ENCODE measurements around the gene CCDC137. TPM values are rescaled to one million over a fixed set of nuclear protein-coding genes. Genes with fewer than 3 reads are reported as not detected.
A peak's percentile ranks its signal among the peaks of the same experiment; 100 is the strongest.

CCDC137 gene
- total and polyA plus RNA-seq, 5 donors from 2014 or later: 10.2 to 30.4 (median 12.4) TPM

DNA sequence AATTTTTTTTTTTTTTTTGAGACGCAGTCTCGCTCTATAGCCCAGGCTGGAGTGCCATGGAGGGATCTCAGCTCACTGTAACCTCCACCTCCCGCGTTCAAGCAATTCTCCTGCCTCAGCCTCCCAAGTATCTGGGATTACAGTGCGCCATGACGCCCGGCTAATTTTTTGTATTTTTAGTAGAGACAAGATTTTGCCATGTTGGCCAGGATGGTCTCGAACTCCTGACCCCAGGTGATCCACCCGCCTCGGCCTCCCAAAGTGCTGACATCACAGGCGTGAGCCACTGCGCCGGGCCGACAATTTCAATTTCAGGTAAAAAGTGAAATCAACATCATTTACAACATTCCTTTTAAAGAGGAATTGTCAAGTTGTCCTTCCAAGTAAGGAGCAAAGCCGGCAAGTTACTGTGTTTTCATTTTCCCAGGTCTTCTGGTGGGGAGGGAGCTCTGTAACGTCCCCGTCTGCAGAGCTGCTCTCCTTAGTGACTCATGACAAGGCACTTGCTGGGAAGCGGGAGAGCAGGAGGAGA is 30.5 kb upstream of the CCDC137 start:
- Histone ChIP-seq H3K27me3 (ENCODE audit: control insufficient read depth, insufficient read depth, low read length) (no peaks in the 10 kb centered on the region), H3K4me1 (ENCODE audit: control insufficient read depth, insufficient read depth, low read length, poor library complexity, severe bottlenecking) (peaks cover 18% of the 10 kb centered on the region), H3K4me3 (ENCODE audit: low read depth, low read length) (peak overlapping the region; percentile 87), H3K36me3 (ENCODE audit: control insufficient read depth, insufficient read depth, low read length) (no peaks in the 10 kb centered on the region), H3K27ac (ENCODE audit: insufficient read depth, low read length, poor library complexity, severe bottlenecking) (no peak overlapping the region), H3K9me3 (ENCODE audit: control insufficient read depth in 2 of 2, low read length in 2 of 2) (no peaks in the 10 kb centered on the region)
- Mint-ChIP-seq H3K4me3 (peak overlapping the region; percentile 88 to 96 (median 95)), H3K27me3 (no peaks in the 10 kb centered on the region), H3K36me3 (no peaks in the 10 kb centered on the region), H3K4me1 (peaks cover 0 to 39% (median 18%) of the 10 kb centered on the region in 4 donors), H3K9me3 (no peaks in the 10 kb centered on the region), H3K27ac (peak overlapping the region; percentile 76 to 93 (median 90))
- DNase-seq: no peak
- ATAC-seq (ENCODE audit: low read depth in 2 of 2): no peak

DNA sequence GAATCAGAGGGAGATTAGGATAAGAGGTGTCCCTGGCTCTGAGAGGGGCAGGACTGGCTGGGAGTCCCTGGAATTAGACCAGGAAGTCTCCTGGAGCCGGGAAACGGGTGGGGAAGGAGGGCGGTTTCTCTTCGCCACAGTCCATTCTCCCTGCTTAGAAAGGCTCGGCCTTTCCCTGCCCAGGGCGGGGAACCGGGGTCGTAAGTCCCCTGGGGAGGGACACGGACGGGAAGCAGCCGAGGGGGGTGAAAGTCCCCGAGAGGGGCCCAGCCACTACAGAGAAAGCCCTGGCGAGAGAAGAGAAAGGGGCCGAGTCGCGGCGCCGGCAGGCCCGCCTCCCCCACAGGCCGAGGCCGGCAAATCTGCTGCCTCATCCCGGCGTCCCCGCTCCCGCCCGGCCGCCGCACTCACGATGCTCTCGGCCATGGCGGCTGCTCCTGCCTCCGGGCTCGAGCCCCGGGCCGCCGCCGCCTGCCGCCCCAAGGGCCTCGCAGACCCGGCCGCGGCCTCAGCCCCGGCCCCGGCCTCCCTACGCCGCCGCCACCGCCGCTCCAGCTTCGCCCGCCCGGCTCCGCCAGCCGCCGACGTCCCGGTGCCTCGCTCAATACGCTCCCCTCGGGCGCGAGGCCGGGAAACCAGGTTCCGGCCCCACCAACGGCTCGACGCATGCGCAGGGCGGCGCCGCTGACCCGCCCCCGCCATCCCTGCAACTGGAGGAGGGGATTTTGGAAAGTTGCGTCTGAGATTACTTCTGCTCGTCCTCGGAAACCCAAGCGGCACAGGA is 29.8 kb upstream of the CCDC137 start, which contains the start of the genes NPLOC4 and TSPAN10:
Gene NPLOC4, minus strand, starts transcription at position 608 of the 784 bp plus-strand sequence. Its CDS starts 182 bp downstream, at position 426.
Gene TSPAN10, plus strand, starts transcription at position 692 of the 784 bp plus-strand sequence. CDS start 5,217 bp downstream, outside the sequence.
- peak; percentile 85 to 91 for ATAC-seq (ENCODE audit: low read depth in 2 of 2)

GRCh38 chr17:81638683-81639082 is 27.9 kb upstream of the CCDC137 start:
- Mint-ChIP-seq H3K4me1 (peaks cover 0 to 24% (median 13%) of the 10 kb centered on the region in 4 donors), H3K27me3 (no peaks in the 10 kb centered on the region), H3K9me3 (no peaks in the 10 kb centered on the region), H3K27ac (no peak overlapping the region), H3K36me3 (no peaks in the 10 kb centered on the region), H3K4me3 (peak overlapping the region; percentile 16 to 88 (median 65))
- DNase-seq (no peak), ATAC-seq (ENCODE audit: low read depth in 2 of 2) (no peak)
- H3K4me1 ChIP-seq (ENCODE audit: control insufficient read depth, insufficient read depth, low read length, poor library complexity, severe bottlenecking): peaks cover 14% of the 10 kb centered on the region
- H3K36me3 ChIP-seq (ENCODE audit: control insufficient read depth, insufficient read depth, low read length): no peaks in the 10 kb centered on the region
- no peak overlapping the region for H3K4me3 ChIP-seq (ENCODE audit: low read depth, low read length)
- no peaks in the 10 kb centered on the region for H3K27me3 ChIP-seq (ENCODE audit: control insufficient read depth, insufficient read depth, low read length)
- H3K9me3 ChIP-seq (ENCODE audit: control insufficient read depth in 2 of 2, low read length in 2 of 2): no peaks in the 10 kb centered on the region
- no peak overlapping the region for H3K27ac ChIP-seq (ENCODE audit: insufficient read depth, low read length, poor library complexity, severe bottlenecking)

More for the DNA sequence above, 29.8 kb upstream of the CCDC137 start, which contains the start of the genes NPLOC4 and TSPAN10:
- Mint-ChIP-seq H3K27me3 (no peaks in the 10 kb centered on the region), H3K36me3 (no peaks in the 10 kb centered on the region), H3K4me1 (peaks cover 0 to 35% (median 18%) of the 10 kb centered on the region in 4 donors), H3K4me3 (peak within 1 kb of the TSS; percentile 88 to 96 (median 95)), H3K27ac (peak within 1 kb of the TSS; percentile 76 to 93 (median 90)), H3K9me3 (no peaks in the 10 kb centered on the region)
- H3K36me3 ChIP-seq (ENCODE audit: control insufficient read depth, insufficient read depth, low read length): no peaks in the 10 kb centered on the region
- no peaks in the 10 kb centered on the region for H3K9me3 ChIP-seq (ENCODE audit: control insufficient read depth in 2 of 2, low read length in 2 of 2)
- no peaks in the 10 kb centered on the region for H3K27me3 ChIP-seq (ENCODE audit: control insufficient read depth, insufficient read depth, low read length)
- peaks cover 18% of the 10 kb centered on the region for H3K4me1 ChIP-seq (ENCODE audit: control insufficient read depth, insufficient read depth, low read length, poor library complexity, severe bottlenecking)
- H3K4me3 ChIP-seq (ENCODE audit: low read depth, low read length): peak within 1 kb of the TSS; percentile 87
- H3K27ac ChIP-seq (ENCODE audit: insufficient read depth, low read length, poor library complexity, severe bottlenecking): peak within 1 kb of the TSS; percentile 41
- peak; percentile 72 to 82 (median 78) for DNase-seq

- Histone ChIP-seq H3K4me1 (ENCODE audit: control insufficient read depth, insufficient read depth, low read length, poor library complexity, severe bottlenecking) (peaks cover 14% of the 10 kb centered on the region), H3K9me3 (ENCODE audit: control insufficient read depth in 2 of 2, low read length in 2 of 2) (no peaks in the 10 kb centered on the region), H3K4me3 (ENCODE audit: low read depth, low read length) (no peak overlapping the region), H3K27ac (ENCODE audit: insufficient read depth, low read length, poor library complexity, severe bottlenecking) (no peak overlapping the region), H3K36me3 (ENCODE audit: control insufficient read depth, insufficient read depth, low read length) (no peaks in the 10 kb centered on the region), H3K27me3 (ENCODE audit: control insufficient read depth, insufficient read depth, low read length) (no peaks in the 10 kb centered on the region)
- Mint-ChIP-seq H3K27me3 (no peaks in the 10 kb centered on the region), H3K9me3 (no peaks in the 10 kb centered on the region), H3K4me1 (peaks cover 0 to 18% (median 10%) of the 10 kb centered on the region in 4 donors), H3K27ac (no peak overlapping the region), H3K36me3 (no peaks in the 10 kb centered on the region), H3K4me3 (peak overlapping the region in 1 of 4 donors; percentile 51)
- no peak for ATAC-seq (ENCODE audit: low read depth in 2 of 2)
- DNase-seq: no peak
Measured at GRCh38 chr17:81640011-81640410, 26.5 kb upstream of the CCDC137 start.

DNA sequence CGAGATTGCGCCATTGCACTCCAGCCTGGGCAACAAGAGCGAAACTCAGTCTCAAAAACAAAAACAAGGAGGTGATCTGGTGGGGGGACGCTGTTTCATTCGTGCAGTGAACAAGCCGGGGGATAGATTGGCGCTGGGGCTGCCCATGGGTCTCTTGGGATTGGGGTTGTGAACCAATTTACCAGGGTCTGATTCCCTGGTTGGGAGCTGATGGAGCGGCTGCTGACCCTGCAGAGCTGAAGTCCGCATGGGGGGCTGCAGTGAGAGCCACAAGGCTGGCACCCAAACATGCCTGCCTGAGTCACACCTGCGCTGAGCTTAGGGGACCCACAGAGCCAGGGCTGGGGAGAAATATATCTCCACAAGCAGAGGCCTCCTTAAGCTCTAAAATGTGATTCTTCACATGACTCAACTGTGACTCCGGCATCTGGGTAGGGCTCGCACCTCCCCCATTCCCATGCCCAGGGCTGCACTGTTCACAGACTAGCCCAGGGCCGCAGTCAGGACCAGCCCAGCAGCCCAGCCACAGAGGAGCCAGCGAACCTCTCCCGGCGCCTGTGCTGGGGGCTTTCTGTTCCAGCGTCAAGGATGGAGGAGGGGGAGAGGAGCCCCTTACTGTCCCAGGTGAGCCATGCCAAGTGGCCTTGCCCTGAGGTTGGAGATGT is 24.6 kb upstream of the CCDC137 start:
- H3K27me3 Mint-ChIP-seq: no peaks in the 10 kb centered on the region
- Histone ChIP-seq H3K9me3 (ENCODE audit: control insufficient read depth in 2 of 2, low read length in 2 of 2) (no peaks in the 10 kb centered on the region), H3K4me1 (ENCODE audit: control insufficient read depth, insufficient read depth, low read length, poor library complexity, severe bottlenecking) (peaks cover 3% of the 10 kb centered on the region), H3K36me3 (ENCODE audit: control insufficient read depth, insufficient read depth, low read length) (no peaks in the 10 kb centered on the region), H3K27ac (ENCODE audit: insufficient read depth, low read length, poor library complexity, severe bottlenecking) (no peak overlapping the region), H3K27me3 (ENCODE audit: control insufficient read depth, insufficient read depth, low read length) (no peaks in the 10 kb centered on the region), H3K4me3 (ENCODE audit: low read depth, low read length) (no peak overlapping the region)
- H3K27ac Mint-ChIP-seq: no peak overlapping the region
- no peak overlapping the region for H3K4me3 Mint-ChIP-seq
- H3K4me1 Mint-ChIP-seq: peaks cover 0 to 7% (median 2%) of the 10 kb centered on the region in 4 donors
- H3K9me3 Mint-ChIP-seq: no peaks in the 10 kb centered on the region
- no peak for ATAC-seq (ENCODE audit: low read depth in 2 of 2)
- DNase-seq: no peak
- H3K36me3 Mint-ChIP-seq: no peaks in the 10 kb centered on the region

DNA sequence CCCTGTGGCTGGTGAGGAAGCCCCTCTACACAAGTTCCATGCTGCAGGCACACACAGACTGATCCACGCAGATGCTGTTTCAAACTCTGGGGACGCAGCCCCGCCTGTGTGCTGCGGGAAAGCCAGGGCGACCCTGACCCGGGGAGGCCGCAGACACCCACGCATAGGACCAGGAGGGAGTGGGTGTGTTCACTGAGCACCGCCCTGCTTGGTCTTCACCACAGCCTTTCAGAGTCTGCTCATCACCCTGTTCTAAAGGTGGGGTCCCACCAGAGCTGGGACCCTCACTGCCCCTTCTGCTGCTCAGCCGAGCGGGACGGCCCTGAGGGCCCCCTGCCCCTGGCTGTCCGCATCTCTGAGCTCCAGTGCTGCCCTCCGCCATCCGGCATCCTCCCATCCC is 22.0 kb upstream of the CCDC137 start:
- Histone ChIP-seq H3K27me3 (ENCODE audit: control insufficient read depth, insufficient read depth, low read length) (no peaks in the 10 kb centered on the region), H3K9me3 (ENCODE audit: control insufficient read depth in 2 of 2, low read length in 2 of 2) (no peaks in the 10 kb centered on the region), H3K27ac (ENCODE audit: insufficient read depth, low read length, poor library complexity, severe bottlenecking) (no peak overlapping the region), H3K4me1 (ENCODE audit: control insufficient read depth, insufficient read depth, low read length, poor library complexity, severe bottlenecking) (no peaks in the 10 kb centered on the region), H3K36me3 (ENCODE audit: control insufficient read depth, insufficient read depth, low read length) (no peaks in the 10 kb centered on the region), H3K4me3 (ENCODE audit: low read depth, low read length) (no peak overlapping the region)
- ATAC-seq (ENCODE audit: low read depth in 2 of 2) (no peak), DNase-seq (no peak)
- no peaks in the 10 kb centered on the region for H3K4me1 Mint-ChIP-seq
- H3K27me3 Mint-ChIP-seq: peaks cover 9% of the 10 kb centered on the region
- peaks cover 0 to 3% (median 0%) of the 10 kb centered on the region in 7 donors for H3K9me3 Mint-ChIP-seq
- H3K36me3 Mint-ChIP-seq: no peaks in the 10 kb centered on the region
- H3K27ac Mint-ChIP-seq: no peak overlapping the region
- no peak overlapping the region for H3K4me3 Mint-ChIP-seq

DNA sequence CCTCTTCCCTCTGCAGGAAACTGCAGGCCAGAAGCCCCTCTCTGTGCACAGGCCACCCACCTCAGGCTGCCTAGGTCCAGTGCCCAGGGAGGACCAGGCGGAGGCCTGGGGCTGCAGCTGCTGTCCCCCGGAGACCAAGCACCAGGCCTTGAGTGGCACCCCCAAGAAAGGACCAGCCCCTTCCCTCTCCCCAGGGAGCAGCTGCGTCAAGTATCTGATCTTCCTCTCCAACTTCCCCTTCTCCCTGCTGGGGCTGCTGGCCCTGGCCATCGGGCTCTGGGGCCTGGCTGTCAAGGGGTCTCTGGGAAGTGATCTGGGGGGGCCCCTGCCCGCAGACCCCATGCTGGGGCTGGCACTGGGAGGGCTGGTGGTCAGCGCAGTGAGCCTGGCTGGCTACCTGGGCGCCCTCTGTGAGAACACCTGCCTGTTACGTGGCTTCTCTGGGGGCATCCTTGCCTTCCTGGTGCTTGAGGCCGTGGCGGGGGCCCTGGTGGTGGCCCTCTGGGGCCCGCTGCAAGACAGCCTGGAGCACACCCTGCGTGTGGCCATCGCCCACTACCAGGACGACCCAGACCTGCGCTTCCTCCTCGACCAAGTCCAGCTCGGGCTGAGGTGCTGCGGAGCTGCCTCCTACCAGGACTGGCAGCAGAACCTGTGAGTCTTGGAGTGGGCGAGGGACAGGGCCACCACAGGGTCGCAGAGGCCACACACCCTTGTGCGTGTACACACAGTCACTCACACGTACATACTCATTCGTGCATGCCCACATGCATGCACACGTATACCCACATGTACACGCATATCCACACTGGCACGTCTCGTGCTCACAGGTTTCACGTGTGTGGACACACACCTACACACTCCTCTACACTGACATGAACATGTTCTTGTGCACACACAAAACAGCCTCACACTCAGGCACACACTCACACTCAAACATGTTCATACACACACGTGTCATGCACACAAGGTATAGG is 21.3 kb upstream of the CCDC137 start:
- Mint-ChIP-seq H3K27ac (no peak overlapping the region), H3K36me3 (no peaks in the 10 kb centered on the region), H3K4me1 (no peaks in the 10 kb centered on the region), H3K4me3 (peak overlapping the region in 1 of 4 donors; percentile 51), H3K27me3 (peaks cover 15% of the 10 kb centered on the region), H3K9me3 (peaks cover 0 to 3% (median 0%) of the 10 kb centered on the region in 7 donors)
- Histone ChIP-seq H3K27ac (ENCODE audit: insufficient read depth, low read length, poor library complexity, severe bottlenecking) (no peak overlapping the region), H3K27me3 (ENCODE audit: control insufficient read depth, insufficient read depth, low read length) (no peaks in the 10 kb centered on the region), H3K9me3 (ENCODE audit: control insufficient read depth in 2 of 2, low read length in 2 of 2) (no peaks in the 10 kb centered on the region), H3K36me3 (ENCODE audit: control insufficient read depth, insufficient read depth, low read length) (no peaks in the 10 kb centered on the region), H3K4me3 (ENCODE audit: low read depth, low read length) (no peak overlapping the region), H3K4me1 (ENCODE audit: control insufficient read depth, insufficient read depth, low read length, poor library complexity, severe bottlenecking) (no peaks in the 10 kb centered on the region)
- ATAC-seq (ENCODE audit: low read depth in 2 of 2) (no peak), DNase-seq (no peak)
